GM18861 (cell line): ENCODE results near the gene CEBPZ.
A peak's percentile ranks its signal among the peaks of the same experiment; 100 is the strongest.

Source experiments
- ATAC-seq: cut with Tn5 transposase; IDR thresholded peaks from one replicate; pipeline ENCODE4 v1.9.1; 2021; ENCODE audit not compliant: unreplicated experiment

The CEBPZ gene

DNA sequence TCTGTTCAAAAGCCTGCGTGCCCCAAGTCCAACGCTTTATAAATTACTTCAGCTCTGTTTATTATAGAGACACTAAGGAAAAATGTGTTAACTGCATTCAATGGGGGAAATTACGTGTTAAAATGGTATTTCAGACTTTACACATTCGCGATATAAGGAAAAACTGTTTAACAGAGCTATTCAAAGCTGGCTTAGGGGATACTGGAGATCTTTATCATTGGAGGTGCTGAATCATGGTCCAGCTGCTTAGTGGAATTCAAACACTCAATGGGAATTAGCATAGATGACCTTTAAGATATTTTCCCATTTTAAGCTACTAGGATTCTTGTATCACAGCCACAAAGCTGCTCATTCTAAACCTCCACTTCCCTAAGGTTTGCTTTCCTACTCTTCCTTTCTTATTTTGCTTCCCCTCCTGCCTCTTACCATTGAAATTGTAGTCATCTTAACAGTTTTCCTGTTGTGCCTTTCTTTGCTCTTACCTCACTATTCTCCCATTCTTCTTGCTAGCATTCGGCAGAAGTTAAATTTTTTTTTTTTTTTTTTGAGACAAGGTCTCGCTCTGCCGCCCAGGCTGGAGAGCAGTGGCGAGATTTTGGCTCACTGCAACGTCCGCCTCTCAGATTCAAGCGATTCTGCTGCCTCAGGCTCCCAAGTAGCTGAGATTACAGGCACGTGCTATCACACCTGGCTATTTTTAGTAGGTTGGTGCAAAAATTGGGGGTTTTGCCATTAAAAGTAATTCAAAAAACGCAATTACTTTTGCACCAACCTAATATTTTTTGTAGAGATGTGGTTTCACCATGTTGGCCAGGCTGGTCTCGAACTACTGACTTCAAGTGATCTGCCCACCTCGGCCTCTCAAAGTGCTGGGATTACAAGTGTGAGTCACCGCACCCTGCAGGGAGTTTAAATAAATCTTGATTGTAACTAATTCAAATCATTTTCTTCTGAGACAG, 49.4 kb downstream of the CEBPZ start:
- no peak for ATAC-seq

- no peak for ATAC-seq
Measured at GRCh38 chr2:37180640-37181039, 50.8 kb downstream of the CEBPZ start.

GRCh38 chr2:37180006-37180639, 51.3 kb downstream of the CEBPZ start:
- no peak for ATAC-seq

GRCh38 chr2:37173741-37174140, 57.7 kb downstream of the CEBPZ start:
- ATAC-seq, result no peak

- ATAC-seq, result no peak
Measured at GRCh38 chr2:37171624-37171950, 59.8 kb downstream of the CEBPZ start.

GRCh38 chr2:37168217-37168981, 63.0 kb downstream of the CEBPZ start:
- peak; percentile 45 for ATAC-seq

DNA sequence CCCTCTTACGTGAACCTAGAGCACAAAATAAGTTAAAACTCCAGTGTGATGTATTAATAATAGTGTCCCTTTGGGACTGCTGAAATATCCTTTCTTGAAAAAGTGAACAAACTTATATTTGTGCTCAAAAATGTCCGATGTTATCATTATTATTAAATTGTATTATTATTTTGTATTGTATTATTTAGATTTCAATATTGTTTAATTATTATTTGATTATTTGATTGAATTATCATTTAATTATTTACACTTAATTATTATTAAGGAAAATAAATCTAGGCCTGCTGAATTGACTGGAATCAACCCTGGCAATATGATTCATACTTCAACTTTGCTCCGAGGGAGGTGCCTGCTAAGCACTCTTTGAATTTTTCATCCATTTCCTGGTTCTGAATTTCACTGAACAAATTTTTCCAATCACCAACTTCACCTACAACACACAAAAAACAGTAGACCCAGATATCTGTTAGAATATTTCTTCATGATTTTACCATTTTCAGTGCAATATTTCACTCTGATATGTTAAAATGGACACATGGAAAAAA, 63.7 kb downstream of the CEBPZ start:
- ATAC-seq, result no peak

- ATAC-seq, result no peak
Measured at GRCh38 chr2:37164757-37165156, 66.6 kb downstream of the CEBPZ start.

DNA sequence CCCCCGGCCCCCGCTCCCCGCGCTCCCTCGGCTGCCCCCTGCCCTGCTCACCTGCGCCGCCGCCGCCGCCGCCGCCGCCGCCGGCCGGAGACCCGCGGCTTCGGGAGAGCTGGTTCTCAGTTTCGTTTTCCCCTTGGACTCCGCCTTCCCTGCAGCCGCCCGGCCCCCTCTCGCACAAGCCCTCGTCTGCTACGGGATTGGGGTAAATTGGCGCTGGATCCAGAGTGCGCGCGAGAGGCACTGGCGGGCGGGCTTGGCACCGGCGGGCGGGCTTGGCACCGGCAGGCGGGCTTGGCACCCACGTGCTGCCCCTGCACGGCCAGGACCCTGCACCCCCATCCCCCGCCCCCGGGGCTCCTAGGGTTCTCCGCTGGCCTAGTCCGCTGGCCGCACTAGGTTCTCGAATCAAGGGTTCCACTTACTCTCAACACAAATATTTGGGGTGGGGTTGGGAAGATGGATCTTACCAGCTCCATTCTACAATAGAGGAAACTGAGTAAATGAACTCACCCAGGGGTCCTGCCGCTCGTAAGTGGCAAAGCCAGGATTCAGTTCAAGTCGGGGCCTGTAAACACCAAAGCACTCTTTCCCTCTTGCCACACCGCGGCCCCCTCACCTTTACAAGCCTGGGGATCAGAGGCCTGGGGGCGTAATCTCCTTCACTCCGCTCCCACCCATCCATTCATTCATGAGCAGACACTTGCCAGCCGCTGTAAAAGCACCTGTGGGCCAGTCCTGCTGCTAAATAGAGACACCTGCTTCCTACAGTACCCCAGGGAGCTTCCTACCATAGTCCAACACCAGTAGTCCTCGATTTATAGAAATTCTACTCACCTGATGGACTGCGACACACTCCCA, 74.3 kb downstream of the CEBPZ start, which contains the start of gene EIF2AK2:
TSS of gene EIF2AK2 (minus strand) at position 124 of the 858 bp plus-strand sequence. CDS start 9,174 bp downstream, outside the sequence.
- ATAC-seq, result peak; percentile 80

- peak; percentile 4 for ATAC-seq
Measured at GRCh38 chr2:37156071-37156856, 75.1 kb downstream of the CEBPZ start.

DNA sequence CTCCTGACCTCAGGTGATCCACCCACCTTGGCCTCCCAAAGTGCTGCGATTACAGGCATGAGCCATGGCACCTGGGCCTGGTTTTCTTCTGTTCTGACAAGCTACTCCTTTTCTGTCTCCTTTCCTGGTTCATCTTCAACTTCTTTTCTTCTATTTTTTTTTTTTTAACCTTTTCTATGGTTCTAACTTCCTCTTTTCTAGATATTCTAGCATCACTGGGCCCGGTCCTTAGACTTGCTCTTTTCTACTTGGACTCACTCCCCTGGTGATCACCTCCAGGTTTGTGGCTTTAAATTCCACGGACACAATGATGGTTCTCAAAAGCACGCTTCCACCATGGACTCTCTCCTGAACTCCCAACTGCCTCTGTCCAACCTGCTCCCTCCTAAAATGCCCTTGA, 76.6 kb downstream of the CEBPZ start:
- no peak for ATAC-seq

DNA sequence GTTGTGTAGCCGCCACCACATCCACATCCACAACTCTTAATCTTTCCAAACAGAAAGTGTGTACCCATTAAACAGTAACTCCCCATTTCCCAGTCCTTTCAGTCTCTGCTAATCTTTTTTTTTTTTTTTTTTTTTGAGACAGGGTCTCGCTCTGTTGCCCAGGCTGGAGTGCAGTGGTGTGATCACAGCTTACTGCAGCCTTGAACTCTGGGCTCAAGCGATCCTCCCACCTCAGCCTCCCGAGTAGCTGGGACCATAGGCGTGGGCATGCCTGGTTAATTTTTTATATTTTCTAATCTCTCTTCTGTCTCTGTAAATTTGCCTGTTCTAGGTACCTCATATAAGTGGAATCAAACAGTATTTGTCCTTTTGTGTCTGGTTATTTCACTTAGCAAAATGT, 78.2 kb downstream of the CEBPZ start:
- ATAC-seq, result no peak
